SK-N-MC (cell line): ENCODE results near the gene MTCL1.

Experiments
- EZH2 ChIP-seq: fragments of 200-600 bp; sonication (generic); IDR thresholded peaks from one replicate; pipeline ENCODE4 v1.6.1; 2017; ENCODE audit warnings: antibody characterized with exemption
- POLR2AphosphoS5 ChIP-seq: IDR thresholded peaks from 2 replicates; pipeline ENCODE4 v1.6.1; 2012; ENCODE audit warnings: mild to moderate bottlenecking, low read depth, low read length, borderline replicate concordance

DNA sequence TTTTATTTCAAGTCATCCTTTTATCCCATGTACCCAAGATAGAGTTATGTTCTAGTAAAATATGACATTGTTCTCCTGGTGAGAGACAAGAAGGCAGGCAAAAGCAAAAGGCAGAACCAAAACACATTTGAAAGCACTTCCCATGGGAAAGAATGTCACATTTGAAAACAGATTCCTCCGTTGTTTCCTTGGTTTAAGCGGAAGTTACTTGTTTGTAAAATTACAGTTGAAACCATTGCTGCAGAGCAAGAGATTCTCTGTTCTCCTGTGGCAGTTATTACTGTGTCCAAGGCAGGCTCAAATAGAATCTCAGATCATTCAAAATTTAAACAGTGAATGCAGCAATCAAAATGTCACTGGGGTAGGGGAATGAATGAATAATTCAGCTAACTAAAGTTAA, 149.6 kb downstream of the MTCL1 start:
- TF ChIP-seq EZH2 (no peak), POLR2AphosphoS5 (no peak)
